Gastroesophageal sphincter (tissue), 4 donors: Measurements from ENCODE around the gene ENC1. TPM values are rescaled to one million over a fixed set of nuclear protein-coding genes. Genes with fewer than 3 reads are reported as not detected.

Experiments used
- ATAC-seq: fragments of 150-250 bp; one replicate; pipeline ENCODE4 v1.9.1; 2016; ENCODE audit warnings: mild to moderate bottlenecking, moderate library complexity
- H3K27ac ChIP-seq, 4 donors: fragments of 200-600 bp; sonication (generic) in 3 of 4; 1 replicate in 3 of 4; 2 replicates in 1 of 4; pipeline ENCODE4 v1.5.1; 2016 to 2019
- H3K27me3 ChIP-seq: fragments of 200-600 bp; sonication (generic); one replicate; pipeline ENCODE4 v1.5.1; 2019
- H3K36me3 ChIP-seq, 2 donors: fragments of 200-600 bp; sonication (generic); one replicate each; pipeline ENCODE4 v1.5.1; 2019; ENCODE audit warnings: control low read depth in 1 of 2
- H3K4me1 ChIP-seq, 3 donors: fragments of 200-600 bp; sonication (generic); 1 replicate in 2 of 3; 2 replicates in 1 of 3; pipeline ENCODE4 v1.5.1; 2016 to 2019; ENCODE audit warnings: control low read depth in 2 of 3
- H3K4me3 ChIP-seq, 2 donors: fragments of 200-600 bp; sonication (generic); one replicate each; pipeline ENCODE4 v1.5.1; 2019; ENCODE audit warnings: mild to moderate bottlenecking in 1 of 2, moderate library complexity in 1 of 2
- H3K9me3 ChIP-seq, 3 donors: fragments of 200-600 bp; sonication (generic); one replicate each; pipeline ENCODE4 v1.5.1; 2017 to 2019; ENCODE audit warnings: control low read depth in 2 of 3
- EP300 ChIP-seq: sonication (generic); formaldehyde crosslinking; IDR thresholded peaks from one replicate; pipeline ENCODE4 v1.6.1; 2017; ENCODE audit warnings: antibody characterized with exemption, mild to moderate bottlenecking
- POLR2A ChIP-seq, 2 donors: fragments of 450-650 bp; IDR thresholded peaks; one replicate each; pipeline ENCODE4 v1.6.1; 2017; ENCODE audit warnings: antibody characterized with exemption in 2 of 2, mild to moderate bottlenecking in 2 of 2, moderate library complexity in 1 of 2
- POLR2AphosphoS5 ChIP-seq: sonication (generic); formaldehyde crosslinking; IDR thresholded peaks from one replicate; pipeline ENCODE4 v1.6.1; 2017; ENCODE audit warnings: antibody characterized with exemption
- WGBS, 2 donors: methylation state at CpG; one replicate each; pipeline ENCODE4 v1.1.5; 2018; ENCODE audit warnings: low coverage in 1 of 2; 5-methylcytosine and 5-hydroxymethylcytosine counted together
- total RNA-seq, 4 donors: library from RNA; depleted of rRNA; stranded (reverse); fragments of >200 nt; gene quantifications; one replicate each; pipeline ENCODE4 v1.1.0, GENCODE V29; 2016
- TF ChIP-seq, protein P1 (sequence below), 4 experiments: fragments of 200-600 bp in 2 of 4; fragments of 450-650 bp in 2 of 4; sonication (generic) in 1 of 4; IDR thresholded peaks; one replicate each; pipeline ENCODE4 v1.5.1; 2017 to 2019; ENCODE audit warnings: antibody characterized with exemption in 4 of 4, mild to moderate bottlenecking in 2 of 4, moderate library complexity in 2 of 4

ENC1 gene
- total RNA-seq, 4 donors from 2014 or later, result 4.0 to 14.2 (median 7.7) TPM

DNA sequence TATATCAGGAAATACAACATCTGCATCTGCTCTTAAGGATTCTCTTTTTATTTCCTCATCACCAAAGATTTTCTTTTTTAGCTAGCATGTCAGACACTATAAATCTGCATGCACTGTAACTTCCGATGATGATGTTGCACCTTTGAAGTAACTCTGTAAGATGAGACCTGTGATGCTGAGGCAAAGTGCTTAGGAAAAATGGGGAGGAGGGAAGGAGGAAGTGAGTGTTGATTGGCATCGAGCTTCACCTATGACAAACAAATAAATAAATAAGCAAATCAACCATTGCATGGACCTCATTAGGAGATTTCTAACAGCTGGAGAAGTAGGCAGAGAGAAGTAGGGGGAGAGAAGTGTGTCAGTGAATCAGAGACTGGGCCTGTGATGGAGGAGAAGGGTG lies 52.6 kb downstream of the ENC1 start:
- Histone ChIP-seq H3K4me3 (no peak overlapping the region), H3K9me3 (no peaks in the 10 kb centered on the region), H3K27me3 (no peaks in the 10 kb centered on the region), H3K4me1 (no peaks in the 10 kb centered on the region), H3K27ac (no peak overlapping the region), H3K36me3 (no peaks in the 10 kb centered on the region)
- TF ChIP-seq, protein P1, sequence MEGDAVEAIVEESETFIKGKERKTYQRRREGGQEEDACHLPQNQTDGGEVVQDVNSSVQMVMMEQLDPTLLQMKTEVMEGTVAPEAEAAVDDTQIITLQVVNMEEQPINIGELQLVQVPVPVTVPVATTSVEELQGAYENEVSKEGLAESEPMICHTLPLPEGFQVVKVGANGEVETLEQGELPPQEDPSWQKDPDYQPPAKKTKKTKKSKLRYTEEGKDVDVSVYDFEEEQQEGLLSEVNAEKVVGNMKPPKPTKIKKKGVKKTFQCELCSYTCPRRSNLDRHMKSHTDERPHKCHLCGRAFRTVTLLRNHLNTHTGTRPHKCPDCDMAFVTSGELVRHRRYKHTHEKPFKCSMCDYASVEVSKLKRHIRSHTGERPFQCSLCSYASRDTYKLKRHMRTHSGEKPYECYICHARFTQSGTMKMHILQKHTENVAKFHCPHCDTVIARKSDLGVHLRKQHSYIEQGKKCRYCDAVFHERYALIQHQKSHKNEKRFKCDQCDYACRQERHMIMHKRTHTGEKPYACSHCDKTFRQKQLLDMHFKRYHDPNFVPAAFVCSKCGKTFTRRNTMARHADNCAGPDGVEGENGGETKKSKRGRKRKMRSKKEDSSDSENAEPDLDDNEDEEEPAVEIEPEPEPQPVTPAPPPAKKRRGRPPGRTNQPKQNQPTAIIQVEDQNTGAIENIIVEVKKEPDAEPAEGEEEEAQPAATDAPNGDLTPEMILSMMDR (IDR thresholded peaks at IDR 0.05), result no peak
- TF ChIP-seq POLR2AphosphoS5 (no peak), EP300 (no peak), POLR2A (IDR thresholded peaks at IDR 0.05) (no peak)
- WGBS, 2 donors, result 63 to 69% methylated on average over 2 of the region's 2 CpGs
- ATAC-seq, result no peak

DNA sequence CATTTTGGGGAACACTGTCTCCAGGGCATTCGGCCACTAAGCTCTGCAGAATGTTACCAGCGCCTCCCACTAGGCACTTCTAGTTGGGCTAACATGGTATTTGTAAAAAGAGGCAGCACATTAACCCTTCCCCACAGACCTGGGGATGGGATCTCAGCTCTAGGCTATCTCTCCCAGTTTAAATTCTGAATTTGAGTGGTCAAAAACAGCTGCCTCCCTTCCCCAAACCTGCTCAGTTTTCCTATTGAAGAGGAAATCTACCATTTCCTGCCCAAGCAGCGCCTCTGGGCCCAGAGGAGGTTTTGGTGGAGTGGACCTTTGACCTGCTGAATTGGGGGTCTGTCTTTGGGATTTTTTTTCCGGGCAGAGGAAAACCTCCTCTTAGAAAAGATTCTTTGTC lies 53.2 kb downstream of the ENC1 start:
- H3K27ac ChIP-seq, result no peak overlapping the region
- H3K4me3 ChIP-seq, result no peak overlapping the region
- ATAC-seq, result no peak
- no peaks in the 10 kb centered on the region for H3K4me1 ChIP-seq
- 69 to 94% methylated on average over 2 to 3 of the region's 4 CpGs for WGBS, 2 donors
- H3K36me3 ChIP-seq, result no peaks in the 10 kb centered on the region
- no peaks in the 10 kb centered on the region for H3K27me3 ChIP-seq
- no peaks in the 10 kb centered on the region for H3K9me3 ChIP-seq
- TF ChIP-seq, protein P1 (IDR thresholded peaks at IDR 0.05), result no peak
- no peak for TF ChIP-seq EP300
- TF ChIP-seq POLR2AphosphoS5, result no peak
- TF ChIP-seq POLR2A (IDR thresholded peaks at IDR 0.05), result no peak

DNA sequence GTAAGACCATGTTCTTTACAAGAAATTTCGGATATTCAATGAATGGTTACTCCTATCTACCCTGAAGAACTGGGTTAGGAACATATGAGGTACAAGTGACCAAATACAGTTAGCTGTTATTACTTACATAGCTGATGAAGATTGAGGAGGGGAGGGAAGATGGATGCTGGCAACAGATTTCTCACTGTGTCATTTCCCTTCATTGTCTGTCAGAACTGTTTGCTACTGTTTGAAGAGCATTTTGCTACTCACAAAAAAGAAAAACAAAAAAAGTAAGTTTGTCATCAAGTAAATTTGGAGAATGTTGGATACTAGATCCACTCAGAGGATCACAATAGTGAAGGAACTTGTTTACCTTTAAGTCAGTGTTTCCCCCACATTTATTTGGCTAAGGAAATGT lies 53.7 kb downstream of the ENC1 start:
- 50 to 73% methylated on average over 1 of the region's 1 CpG for WGBS, 2 donors
- Histone ChIP-seq H3K4me1 (no peaks in the 10 kb centered on the region), H3K4me3 (no peak overlapping the region), H3K27me3 (no peaks in the 10 kb centered on the region), H3K36me3 (no peaks in the 10 kb centered on the region), H3K9me3 (no peaks in the 10 kb centered on the region), H3K27ac (no peak overlapping the region)
- no peak for TF ChIP-seq POLR2A (IDR thresholded peaks at IDR 0.05)
- TF ChIP-seq POLR2AphosphoS5, result no peak
- TF ChIP-seq, protein P1 (IDR thresholded peaks at IDR 0.05), result no peak
- no peak for TF ChIP-seq EP300
- no peak for ATAC-seq

DNA sequence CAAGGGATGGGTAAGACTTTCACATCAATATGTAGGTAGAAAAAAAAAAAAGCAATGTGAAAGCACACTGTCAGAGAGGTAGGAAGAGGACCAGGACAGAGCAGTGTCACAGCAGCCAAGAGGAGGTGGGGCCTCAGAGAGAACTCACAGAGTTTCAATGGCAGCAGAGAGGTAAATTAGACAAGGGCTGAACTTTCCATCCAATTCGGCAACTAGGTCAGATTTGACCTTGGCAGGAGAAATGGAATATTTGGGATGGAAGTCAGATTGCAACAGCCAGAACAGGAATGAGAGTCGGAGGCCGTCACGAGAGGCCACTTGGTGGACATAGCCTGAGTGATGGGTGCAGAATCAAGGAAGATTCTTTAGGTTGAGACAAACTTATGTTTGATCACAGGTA lies 57.7 kb downstream of the ENC1 start:
- no peak for ATAC-seq
- H3K36me3 ChIP-seq, result no peaks in the 10 kb centered on the region
- 63 to 67% methylated on average over 4 of the region's 4 CpGs for WGBS, 2 donors
- H3K27me3 ChIP-seq, result no peaks in the 10 kb centered on the region
- no peaks in the 10 kb centered on the region for H3K4me1 ChIP-seq
- H3K9me3 ChIP-seq, result no peaks in the 10 kb centered on the region
- H3K27ac ChIP-seq, result no peak overlapping the region
- no peak for TF ChIP-seq EP300
- TF ChIP-seq, protein P1 (IDR thresholded peaks at IDR 0.05), result no peak
- no peak for TF ChIP-seq POLR2A (IDR thresholded peaks at IDR 0.05)
- TF ChIP-seq POLR2AphosphoS5, result no peak
- no peak overlapping the region for H3K4me3 ChIP-seq

DNA sequence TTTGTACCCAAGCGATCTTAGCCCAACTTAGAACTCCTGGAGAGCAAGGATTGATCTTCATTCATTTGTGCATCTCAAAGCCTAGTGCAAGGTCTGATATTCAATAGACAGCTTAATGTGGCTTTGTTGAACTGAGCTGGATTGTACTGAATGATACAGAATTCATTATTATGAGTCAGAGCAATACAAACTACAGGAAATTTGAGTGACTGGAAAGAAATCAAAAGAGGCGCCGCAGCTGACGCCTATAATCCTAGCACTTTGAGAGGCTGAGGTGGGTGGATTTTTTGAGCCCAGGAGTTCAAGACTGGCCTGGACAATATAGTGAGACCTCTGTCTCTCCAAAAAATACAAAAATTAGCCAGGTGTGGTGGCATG lies 58.6 kb downstream of the ENC1 start:
- ATAC-seq, result no peak
- Histone ChIP-seq H3K4me3 (no peak overlapping the region), H3K27me3 (no peaks in the 10 kb centered on the region), H3K27ac (no peak overlapping the region), H3K9me3 (no peaks in the 10 kb centered on the region), H3K36me3 (no peaks in the 10 kb centered on the region), H3K4me1 (peaks cover 0 to 4% (median 2%) of the 10 kb centered on the region in 3 donors)
- TF ChIP-seq, protein P1 (IDR thresholded peaks at IDR 0.05), result no peak
- TF ChIP-seq POLR2A (IDR thresholded peaks at IDR 0.05) (no peak), EP300 (no peak), POLR2AphosphoS5 (no peak)
- WGBS, 2 donors, result 95 to 97% methylated on average over 4 of the region's 4 CpGs
